Activated T-cell treated with anti-CD3 and anti-CD28 coated beads, Interleukin-2, amount 50 U/mL, for 1 hour (primary cell): ENCODE data around the gene FLVCR2.
"Not testable (repeated sequence)": the region's sequence is repeated elsewhere in the genome, so short reads cannot be mapped to it uniquely, and the experiment has no call there.

ENCODE experiments used
- DNase-seq: peaks from one replicate; pipeline ENCODE4 v3.0.0-alpha.2; 2020

The FLVCR2 gene

DNA sequence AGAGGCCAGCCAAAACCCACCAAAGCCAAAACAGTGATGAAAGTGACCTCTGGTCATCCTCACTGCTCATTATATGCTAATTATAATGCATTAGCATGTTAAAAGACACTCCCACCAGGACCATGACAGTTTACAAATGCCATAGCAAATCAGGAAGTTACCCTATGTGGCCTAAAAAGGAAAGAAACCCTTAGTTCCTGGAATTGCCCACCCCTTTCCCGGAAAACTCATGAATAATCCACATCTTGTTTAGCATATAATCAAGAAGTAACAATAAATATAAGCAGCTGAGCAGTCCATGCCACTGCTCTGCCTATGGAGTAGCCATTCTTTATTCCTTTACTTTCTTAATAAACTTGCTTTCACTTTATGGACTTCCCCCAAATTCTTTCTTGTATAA, 21.7 kb downstream of the FLVCR2 start:
- not testable (repeated sequence) for DNase-seq

DNA sequence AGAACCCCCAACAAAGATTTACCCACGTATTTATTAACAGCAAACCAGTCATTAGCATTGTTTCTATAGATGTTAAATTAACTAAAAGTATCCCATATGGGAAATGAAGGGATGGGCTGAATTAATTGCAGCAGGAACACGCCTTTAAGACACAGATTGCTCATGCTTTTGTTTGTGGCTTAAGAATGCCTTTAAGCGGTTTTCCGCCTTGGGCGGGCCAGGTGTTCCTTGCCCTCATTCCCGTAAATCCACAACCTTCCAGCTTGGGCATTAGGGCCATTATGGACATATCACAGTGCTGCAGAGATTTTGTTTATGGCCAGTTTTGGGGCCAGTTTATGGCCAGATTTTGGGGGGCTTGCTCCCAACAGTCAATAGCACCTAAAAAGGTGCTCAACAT, 22.6 kb downstream of the FLVCR2 start:
- DNase-seq = not testable (repeated sequence)

DNA sequence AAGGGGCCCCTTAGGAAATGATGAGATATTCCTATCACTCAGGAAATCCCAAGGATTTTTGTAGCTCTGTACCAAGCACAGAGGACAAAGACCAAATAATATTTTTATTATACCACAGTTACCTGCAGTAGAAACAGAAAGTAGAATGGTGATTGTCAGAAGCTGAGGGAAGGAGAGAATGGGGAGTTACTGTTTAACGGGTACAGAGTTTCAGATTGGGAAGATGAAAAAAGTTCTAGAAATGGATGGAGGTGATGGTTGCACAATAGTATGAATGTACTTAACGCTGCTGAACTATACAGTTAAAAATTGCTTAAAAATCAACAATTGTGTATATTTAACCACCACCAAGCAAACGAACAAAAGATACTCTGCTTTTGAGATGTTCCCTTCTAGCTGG, 24.1 kb downstream of the FLVCR2 start:
- DNase-seq = no peak

- DNase-seq = no peak
These were observed 26.8 kb downstream of the FLVCR2 start for GRCh38 chr14:75604979-75605851.

- DNase-seq = no peak
These were observed 27.5 kb downstream of the FLVCR2 start for GRCh38 chr14:75605916-75606315.

- DNase-seq = no peak
These were observed 28.6 kb downstream of the FLVCR2 start for GRCh38 chr14:75607044-75607443.

DNA sequence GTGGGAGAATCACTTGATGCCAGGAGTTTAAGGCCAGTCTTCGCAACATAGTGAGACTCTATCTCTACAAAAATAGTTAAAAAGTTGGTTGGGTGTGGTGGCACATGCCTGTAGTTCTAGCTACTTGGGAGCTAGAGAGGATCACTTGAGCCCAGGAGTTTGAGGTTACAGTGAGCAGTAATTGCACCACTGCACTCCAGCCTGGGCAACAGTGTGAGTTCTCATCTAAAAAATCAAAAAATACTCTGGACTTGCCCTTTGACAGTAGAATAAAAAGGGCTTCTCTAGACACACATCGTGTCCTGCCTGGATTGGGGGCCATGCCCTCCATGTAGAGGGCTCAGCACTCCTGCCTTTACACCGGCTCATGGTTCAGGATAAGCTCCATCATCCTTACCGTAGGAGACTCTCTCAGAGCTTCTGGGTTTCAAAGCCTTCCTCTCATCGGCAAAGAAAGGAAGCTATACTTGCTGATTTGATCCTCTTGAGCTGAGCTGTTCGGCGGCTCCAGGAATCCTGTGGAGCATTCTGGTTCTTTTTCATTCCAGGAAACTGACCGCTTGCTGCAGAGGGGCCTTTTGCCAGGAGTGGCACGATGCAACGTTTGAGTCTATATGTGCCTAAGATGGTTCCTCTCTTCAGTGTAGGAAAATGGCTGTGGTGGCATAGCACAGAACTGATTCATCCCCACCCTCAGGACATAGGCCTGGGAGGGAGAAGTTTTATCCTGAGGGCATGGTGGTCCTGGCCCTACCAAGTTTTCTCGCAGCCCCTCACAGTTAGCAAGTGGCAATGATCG, 29.6 kb downstream of the FLVCR2 start:
- no peak for DNase-seq

- no peak for DNase-seq
These were observed 30.7 kb downstream of the FLVCR2 start for GRCh38 chr14:75609116-75609515.

DNA sequence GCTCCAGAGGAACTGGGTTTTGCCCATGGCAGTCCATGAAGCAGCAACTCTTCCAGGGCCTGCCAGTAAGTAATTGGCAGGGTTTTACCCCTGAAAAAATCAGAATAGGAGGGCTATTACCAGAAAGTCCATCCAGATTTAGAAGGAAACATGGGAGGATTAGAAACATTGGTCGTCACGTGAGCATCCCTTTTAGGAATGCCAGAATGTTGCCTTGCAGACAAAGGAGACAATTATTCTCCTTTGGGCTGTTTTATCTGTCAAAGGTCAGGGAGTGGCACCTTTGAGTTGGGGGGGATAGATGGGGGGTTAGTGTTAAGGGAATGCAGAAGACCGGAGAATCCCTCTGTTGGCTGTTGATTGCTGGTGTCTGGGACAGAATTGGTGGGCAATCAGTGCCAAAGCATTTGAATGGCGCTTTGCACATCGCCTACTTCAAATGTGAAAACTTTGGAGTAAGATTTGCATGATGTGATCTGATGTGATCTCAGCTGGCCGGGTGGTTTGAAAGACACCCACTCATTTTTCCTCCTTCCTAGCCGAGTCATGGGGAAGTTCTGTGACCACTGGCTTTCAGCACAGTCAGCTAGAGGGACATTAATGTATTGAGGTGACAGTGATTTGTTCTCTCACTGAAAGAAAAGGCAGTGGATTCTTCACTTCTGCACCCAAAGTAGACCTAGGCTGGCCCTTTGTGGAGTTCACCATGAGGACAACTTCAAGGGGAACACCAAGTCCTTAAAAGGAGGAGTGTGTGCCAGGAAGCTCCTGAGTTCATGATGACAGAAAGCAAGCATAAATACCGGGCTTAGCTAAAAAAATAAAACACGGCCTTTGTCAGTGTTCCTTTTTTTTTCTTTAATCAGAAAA, 31.4 kb downstream of the FLVCR2 start:
- no peak for DNase-seq

GRCh38 chr14:75610834-75611233, 32.4 kb downstream of the FLVCR2 start:
- DNase-seq = no peak

DNA sequence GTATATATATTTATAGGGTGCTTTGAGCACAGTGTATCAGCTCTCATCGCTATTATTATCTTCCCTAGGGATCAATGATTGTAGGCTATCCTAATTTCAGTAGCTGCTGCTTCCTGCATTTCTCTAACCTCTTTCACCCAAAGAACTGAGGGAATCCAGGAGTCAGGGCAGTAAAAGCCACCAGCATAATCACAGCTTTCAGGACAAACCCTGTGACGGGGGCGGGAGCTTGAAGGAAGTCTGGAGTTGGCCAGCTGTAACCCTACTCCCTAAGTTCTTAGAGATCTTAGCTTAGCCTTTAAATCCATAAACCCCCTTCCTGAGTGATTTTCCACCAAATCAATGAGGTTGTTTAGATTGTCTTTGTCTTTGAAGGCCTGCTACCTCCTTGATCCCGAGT, 33.7 kb downstream of the FLVCR2 start:
- DNase-seq = no peak

- no peak for DNase-seq
These were observed 35.8 kb downstream of the FLVCR2 start for GRCh38 chr14:75614179-75614578.

DNA sequence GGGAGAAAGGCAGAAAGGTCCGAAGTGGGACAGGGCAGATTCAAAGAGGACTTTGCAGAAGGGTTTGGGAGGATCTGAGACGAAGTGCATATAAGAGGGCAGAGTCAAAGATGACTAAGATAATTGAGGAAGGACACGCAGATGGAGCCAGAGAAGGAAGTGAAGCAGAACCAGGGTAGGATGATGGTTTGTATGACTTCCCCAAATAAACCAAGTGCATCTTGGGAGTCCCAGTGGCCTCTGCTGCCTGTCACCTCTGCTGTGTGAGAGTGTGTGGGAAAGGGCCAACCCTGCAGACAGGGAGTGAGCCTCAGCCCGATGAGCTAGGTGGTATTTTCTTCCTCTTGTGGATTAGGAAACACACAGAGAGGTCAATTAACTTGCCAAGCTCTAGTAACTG, 36.8 kb downstream of the FLVCR2 start:
- no peak for DNase-seq

DNA sequence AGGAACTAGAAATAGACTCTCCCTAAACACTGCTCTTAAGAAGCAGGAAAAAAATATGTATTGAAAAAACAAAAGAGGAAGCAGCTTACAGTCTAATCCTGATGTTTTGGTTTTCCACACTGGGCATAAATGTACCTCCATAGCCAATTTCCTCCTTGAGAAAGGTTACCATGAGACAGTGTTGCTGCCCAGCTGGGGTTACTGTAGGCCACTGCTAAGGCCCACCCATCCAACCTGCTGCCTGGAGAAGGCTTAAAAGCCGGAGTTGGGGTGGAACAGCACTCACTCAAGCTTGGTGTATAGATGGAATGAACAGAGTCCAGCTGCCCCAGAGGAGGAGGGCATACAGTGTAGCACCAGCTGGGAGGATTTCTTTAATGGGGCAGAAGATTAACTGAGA, 41.1 kb downstream of the FLVCR2 start:
- DNase-seq = no peak

- no peak for DNase-seq
These were observed 46.6 kb downstream of the FLVCR2 start for GRCh38 chr14:75625034-75625433.

DNA sequence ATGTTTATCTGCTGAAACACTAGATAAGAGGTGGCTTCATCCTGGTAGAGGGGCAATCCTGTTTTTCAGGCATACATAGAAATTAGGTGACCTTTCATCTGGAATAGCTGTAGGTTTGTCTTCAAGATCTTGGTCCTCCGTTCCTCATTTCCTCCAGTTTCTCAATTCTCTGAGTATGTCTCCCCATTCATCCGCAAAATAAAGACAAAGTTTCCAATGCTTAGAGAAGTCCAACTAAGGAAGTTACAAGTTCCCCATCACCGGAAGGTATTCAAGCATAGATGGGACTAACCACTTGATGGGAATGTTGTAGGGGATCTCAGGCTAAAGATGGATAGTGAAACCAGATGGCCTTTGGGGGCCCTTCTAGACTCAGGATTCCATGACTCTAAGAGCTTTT, 48.0 kb downstream of the FLVCR2 start:
- no peak for DNase-seq

DNA sequence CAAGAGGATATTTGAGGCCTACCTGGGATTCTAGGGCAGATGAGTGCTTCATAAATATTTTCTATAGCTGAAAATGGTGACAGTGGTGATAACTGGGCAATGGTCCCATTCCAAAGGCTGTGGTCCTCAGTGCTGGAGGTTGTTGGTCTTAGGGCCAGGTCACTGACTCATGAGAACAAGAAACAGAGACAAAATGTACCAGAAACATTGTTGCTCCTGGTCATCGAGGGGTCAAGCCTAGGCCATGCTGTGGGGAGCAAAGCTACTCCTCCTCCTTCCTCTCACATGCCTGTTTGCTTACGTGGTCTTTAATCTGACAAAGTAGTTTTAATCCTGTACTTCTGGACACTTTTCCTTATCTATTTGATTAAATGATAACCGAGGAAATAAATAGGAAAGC, 48.4 kb downstream of the FLVCR2 start:
- DNase-seq = no peak

GRCh38 chr14:75627406-75627805, 49.0 kb downstream of the FLVCR2 start:
- DNase-seq = no peak

DNA sequence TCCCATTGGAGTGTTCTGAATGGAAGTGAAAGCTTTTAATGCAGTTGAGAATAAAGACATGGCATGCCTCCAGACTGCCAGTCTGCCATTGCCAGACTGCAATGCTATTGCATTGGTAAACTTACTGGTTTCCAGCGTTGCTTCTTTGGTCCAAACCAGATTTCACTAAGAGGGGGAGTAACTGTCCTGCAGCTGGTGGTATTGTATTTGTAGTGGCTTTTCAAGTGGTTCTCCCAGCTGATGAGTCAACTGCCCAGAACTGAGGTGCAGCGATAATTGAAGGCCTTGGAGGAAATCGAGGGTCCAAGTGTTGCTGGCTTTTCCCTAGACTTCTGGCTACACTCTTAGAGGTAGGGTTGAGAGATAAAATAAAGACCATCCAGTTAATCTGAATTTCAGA, 50.4 kb downstream of the FLVCR2 start:
- DNase-seq = no peak

DNA sequence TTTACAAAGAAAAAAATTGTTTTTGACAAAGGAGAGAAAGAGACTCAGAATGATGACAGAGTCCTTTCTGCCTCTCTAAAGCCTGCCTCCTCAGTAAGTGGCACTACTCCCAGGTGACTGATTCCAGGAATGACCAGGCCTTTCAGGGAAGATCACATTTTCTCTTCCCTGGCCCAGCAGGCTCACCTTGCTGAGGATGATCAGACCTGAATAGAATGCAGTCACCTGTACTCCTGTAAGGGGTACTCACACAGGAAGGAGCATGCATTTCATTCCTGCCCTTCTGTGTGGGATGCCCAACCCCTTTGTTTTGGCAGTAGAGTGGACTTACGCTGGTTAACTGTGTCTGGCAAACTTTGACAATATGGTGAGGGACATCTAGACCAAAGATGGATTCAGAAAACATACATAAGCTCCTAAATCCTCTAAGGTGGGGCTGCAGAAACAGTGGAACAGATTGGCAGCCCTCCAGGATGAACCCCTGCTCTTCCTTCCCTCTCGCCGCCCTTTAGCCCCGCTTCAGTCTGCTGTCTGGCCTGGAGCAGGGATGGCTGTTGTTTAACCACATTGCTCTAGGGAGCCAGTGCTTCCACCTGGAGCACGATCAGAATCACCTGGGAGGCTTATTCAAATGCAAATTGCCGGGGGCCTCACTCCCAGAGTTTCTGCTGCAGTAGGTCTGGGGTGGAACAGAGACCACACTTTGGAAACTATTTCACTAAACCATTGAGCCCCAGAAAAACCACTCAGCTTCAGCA, 52.5 kb downstream of the FLVCR2 start:
- DNase-seq = no peak

DNA sequence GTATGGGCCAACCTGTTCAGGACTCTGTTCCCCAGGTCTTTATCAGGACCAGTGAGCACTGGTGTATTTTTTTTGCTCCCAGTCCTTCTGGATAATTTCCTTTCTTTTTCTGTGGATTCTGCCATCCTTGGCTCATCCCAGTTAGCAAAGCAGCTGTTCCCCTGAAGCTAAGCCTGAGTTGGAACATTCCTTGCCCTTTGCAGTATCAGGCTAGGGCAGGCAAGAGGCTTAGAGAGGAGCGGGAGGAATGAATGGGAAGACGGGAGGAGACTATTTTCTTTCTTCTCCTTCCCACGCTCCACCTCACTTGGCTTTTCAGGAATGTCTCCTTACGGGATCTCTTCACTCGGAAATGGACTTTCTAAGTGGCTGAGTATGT, 53.0 kb downstream of the FLVCR2 start:
- no peak for DNase-seq

DNA sequence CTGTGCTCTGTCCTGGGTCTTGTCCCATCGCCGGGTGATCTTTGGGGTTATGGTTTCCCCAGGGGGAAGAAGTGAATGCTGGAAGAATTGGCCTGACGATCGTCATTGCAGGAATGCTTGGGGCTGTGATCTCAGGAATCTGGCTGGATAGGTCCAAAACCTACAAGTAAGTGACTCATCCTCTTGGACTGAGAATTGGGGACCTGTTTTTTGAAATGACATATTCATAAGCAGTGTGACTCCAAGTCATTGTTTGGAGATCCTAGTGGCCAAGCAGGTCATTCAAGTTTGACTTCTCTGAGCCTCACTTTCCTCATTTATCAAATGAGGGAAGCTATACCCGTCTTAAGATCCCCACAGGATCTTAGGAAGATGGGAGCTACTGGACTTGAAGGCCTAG, 56.4 kb downstream of the FLVCR2 start:
- DNase-seq = no peak
